ENCODE data around the gene RIC1. TPM values are rescaled to one million over a fixed set of nuclear protein-coding genes. Genes with fewer than 3 reads are reported as not detected.

Gene RIC1
- total and polyA plus RNA-seq, 9 of the 15 experiments (the other 6 are each of a cell fraction or from before 2014, with no cell fraction given): 3.2 to 25.8 (median 15.0) TPM

GRCh38 chr9:5735072-5735471 lies 106.2 kb downstream of the RIC1 start (continued):
- TF ChIP-seq RERE (CRISPR knock-in tag; IDR thresholded peaks at IDR 0.05; ENCODE audit: borderline replicate concordance) (no peak), ARHGAP35 (IDR thresholded peaks at IDR 0.05; ENCODE audit: partially characterized antibody) (no peak), TFAP4 (CRISPR knock-in tag; IDR thresholded peaks at IDR 0.05; ENCODE audit: borderline replicate concordance) (no peak), HOMEZ (CRISPR knock-in tag; IDR thresholded peaks at IDR 0.05) (no peak)
